ENCODE measurements around the gene GMPPB.
A peak's percentile ranks its signal among the peaks of the same experiment; 100 is the strongest.

Gene GMPPB

GRCh38 chr3:49729966-49730609, 6.3 kb upstream of the GMPPB start:
- no peak for DNase-seq (ENCODE audit: low read depth, low spot score)

DNA sequence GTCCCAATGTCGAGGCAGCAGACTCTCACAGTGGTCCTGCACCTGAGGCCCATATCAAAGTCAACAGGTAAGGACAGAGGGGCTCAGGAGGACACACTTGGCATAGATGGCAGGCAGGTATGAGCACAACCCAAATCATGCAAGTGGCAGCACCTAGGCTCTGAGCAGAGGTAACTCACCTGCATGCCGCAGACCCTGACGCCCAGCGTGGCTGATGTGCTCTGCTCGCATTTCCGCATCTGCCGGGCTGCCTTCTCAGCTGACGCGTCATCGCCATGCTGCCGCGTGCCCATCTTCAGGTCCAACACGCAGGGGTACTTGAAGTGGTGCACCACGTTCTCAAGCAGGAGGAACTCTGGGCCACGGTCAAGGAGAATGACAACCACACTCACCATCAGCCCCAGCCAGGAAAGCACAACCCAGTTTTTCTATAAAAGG, 4.2 kb upstream of the GMPPB start:
- DNase-seq (ENCODE audit: low read depth, low spot score): no peak

DNA sequence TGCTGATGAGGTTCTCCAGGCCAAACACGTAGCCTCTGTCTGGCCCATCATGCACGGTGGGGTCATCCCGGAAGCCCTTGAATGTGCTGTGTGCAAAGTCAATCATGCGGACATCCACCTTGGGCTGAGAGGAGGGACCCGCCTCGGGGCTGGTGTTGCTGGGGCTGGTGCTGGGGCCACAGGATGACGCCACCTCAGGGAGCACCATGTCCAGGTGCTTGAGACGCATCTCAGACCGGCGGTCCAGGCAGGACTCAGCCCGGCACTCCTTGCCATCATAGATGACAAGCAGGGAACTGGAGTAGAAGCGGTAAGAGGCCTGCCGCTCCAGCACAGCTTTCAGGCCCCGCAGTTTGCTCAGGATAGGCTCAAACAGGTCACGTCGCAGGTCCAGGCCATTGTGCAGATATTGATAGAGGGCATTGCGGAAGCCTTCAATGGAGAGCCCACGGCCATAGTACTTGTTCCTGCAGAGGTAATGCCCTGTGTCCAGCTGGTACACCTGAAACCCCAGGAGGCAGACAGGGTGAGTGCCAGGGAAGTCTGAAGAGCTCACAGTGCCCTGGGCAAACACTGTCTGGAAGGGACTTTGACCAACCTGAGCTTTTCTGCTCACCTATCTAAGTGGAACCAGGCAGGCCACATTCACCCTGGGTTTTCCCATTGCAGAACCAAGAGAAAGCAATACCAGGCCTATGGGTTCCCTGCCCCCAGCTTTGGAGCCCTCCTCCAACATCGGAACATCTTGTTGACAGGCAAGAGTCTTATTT, 3.6 kb upstream of the GMPPB start:
- no peak for DNase-seq (ENCODE audit: low read depth, low spot score)

GRCh38 chr3:49725906-49726681, 2.3 kb upstream of the GMPPB start:
- DNase-seq (ENCODE audit: low read depth, low spot score): no peak

- no peak for DNase-seq (ENCODE audit: low read depth, low spot score)
Measured at GRCh38 chr3:49724586-49724985, 835 bp upstream of the GMPPB start.

- DNase-seq (ENCODE audit: low read depth, low spot score): peak; percentile 66
Measured at GRCh38 chr3:49723296-49723627, 489 bp downstream of the GMPPB start.

DNA sequence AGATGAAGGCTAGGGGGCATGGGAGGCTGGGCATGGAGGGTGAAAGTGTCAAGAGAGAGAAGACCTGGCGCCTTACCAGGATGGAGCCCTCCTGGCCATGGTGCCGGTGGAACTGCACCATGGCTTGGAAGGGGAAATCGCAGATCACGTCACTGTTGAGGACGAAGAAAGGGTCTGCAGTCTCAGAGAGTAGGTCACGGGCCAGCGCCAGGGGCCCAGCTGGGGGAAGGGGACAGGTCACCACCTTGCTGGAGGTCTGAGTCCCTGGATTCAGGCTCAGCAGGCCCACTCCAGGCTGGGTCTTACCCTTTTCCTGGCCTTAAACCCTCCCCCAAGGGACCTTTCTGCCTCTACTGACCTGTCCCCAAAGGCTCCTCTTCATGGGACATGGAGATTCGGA, 855 bp downstream of the GMPPB start:
- no peak for DNase-seq (ENCODE audit: low read depth, low spot score)

DNA sequence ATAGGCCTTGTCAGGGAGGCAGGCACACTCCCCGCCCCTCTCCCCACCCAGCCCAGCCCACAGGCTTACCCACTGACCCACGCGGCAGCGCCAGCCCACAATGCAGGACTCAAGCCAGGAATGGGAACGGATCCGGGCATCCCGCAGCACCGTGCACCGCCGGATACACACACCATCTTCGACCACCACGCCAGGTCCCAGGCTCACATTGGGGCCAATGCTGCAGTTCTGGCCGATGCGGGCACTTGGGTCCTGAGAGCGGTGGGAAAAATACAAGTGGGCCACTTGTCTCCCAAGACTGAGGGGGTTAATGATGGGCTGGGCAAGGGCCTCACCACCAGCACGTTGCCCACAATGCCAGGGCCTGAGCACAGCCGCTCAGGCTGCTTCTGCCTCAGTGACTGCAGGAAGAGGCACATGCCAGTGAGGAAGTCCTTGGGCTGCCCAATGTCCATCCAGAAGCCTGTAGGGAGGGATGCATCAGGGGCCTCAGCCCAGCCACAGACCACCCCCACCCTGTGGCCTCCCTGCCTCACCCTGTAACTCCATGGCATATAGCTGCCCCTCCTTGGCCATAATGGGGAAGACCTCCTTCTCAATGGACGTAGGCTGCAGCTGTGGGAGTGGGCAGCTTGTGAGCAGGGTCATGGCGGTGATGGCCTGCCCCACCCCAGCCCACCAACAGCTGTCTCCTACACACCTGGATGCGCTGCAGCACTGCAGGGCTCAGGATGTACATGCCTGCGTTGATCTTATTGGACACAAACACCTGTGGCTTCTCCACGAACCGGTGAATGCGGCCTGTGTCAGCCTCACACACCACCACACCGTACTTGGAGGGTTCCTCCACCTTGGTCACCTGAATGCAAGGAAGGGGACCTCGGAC, 1.6 kb downstream of the GMPPB start:
- no peak for DNase-seq (ENCODE audit: low read depth, low spot score)

GRCh38 chr3:49721596-49721895, 2.2 kb downstream of the GMPPB start:
- no peak for DNase-seq (ENCODE audit: low read depth, low spot score)

DNA sequence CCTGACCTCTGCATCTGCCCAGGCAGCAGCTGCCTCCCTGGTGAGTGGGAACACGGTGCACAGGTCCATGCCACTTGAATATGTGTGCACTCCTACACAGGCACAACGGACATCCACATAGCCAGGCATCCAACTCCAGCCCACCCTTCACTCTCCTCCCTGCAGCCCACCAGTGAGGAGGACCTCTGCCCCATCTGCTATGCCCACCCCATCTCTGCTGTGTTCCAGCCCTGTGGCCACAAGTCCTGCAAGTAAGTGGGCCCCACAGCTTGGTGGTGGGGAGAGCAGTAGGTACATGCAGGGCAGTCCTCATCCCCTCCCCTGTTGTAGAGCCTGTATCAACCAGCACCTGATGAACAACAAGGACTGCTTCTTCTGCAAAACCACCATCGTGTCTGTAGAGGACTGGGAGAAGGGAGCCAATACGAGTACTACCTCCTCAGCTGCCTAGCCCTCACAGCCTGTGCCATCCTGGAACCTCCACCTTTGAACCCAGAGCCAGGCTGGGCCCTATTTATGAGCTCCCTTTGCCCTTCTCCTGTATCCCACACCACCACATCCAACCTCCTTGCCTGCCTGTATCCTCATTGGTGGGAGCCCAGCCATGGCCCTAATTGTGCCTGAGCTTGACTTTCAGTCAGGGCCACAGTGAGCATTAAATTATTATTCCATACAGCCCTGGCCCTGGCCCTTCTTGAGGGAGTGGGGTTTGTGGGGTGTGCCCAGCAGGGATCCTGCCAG, 2.7 kb downstream of the GMPPB start:
- DNase-seq (ENCODE audit: low read depth, low spot score): no peak

DNA sequence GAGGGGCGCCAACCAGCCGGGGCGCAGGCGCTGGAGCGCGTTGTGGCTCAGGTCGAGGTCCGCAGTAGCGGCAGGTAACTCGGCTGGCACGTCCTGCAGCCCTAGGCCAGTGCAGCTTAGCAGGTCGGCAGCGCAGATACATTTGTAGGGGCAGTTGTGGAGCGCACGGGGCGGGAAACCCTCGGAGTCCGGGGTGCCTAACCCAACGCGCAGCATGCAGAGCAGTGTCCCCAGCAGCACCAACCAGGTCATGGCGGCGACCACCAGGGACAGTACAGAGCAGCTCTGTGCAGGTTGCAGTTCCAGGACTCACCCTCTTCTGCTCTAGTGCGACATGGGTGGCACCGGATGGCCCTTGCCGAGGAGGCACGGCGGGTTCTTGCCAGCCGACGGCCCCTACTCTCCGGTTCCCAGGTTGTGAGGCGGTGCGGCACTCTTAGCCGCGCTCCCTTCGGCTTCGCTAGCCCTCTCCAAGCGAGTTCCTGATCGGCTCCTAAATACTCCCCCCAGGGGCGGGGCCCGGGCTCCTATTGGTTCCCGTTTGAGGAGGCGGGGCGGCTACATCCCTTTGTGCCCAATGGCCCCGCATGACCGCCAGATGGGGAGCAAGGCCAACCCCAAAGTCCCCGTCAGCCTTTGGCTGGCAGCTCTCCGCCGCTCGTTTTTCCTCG, 4.4 kb downstream of the GMPPB start, which contains the start of gene AMIGO3:
Gene AMIGO3, minus strand, starts transcription at position 471 of the 671 bp plus-strand sequence. Its CDS starts 219 bp downstream, at position 252.
- DNase-seq (ENCODE audit: low read depth, low spot score): peak; percentile 95

GRCh38 chr3:49718858-49719213, 4.9 kb downstream of the GMPPB start:
- DNase-seq (ENCODE audit: low read depth, low spot score): peak; percentile 62

GRCh38 chr3:49717959-49718857, 5.5 kb downstream of the GMPPB start:
- DNase-seq (ENCODE audit: low read depth, low spot score): peak; percentile 74

GRCh38 chr3:49717211-49717958, 6.4 kb downstream of the GMPPB start:
- no peak for DNase-seq (ENCODE audit: low read depth, low spot score)

DNA sequence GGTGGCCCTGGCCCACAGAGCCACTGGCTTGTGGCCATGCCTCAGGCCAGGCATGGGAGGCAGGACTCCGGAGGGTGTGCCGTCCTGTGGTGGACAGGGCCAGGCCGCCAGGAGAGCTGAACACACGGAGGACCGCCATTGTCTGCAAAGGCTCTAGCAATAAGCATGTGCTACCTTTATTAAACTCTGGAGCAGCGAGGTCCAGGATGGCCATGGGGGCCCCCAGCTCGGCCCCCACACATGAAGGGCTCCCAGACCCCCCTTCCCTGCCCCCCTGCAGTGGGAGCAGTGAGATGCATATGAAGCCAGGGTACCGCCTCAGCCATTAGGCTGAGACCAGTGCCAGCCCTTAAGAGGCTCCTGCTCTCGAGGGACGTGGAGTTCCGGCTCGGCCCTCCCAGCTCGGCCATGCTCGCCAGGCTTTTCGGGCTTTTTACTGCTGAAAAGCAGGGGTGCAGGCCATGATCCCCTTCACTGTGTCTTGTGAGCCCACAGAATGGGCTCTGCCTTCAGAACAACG, 7.0 kb downstream of the GMPPB start:
- no peak for DNase-seq (ENCODE audit: low read depth, low spot score)

GRCh38 chr3:49716169-49716568, 7.6 kb downstream of the GMPPB start:
- DNase-seq (ENCODE audit: low read depth, low spot score): no peak

- no peak for DNase-seq (ENCODE audit: low read depth, low spot score)
Measured at GRCh38 chr3:49715611-49716121, 8.1 kb downstream of the GMPPB start.

Data from ELF-1 (cell line).